Gastroesophageal sphincter (tissue), 4 donors: ENCODE results near the gene FHIT. TPM values are rescaled to one million over a fixed set of nuclear protein-coding genes. Genes with fewer than 3 reads are reported as not detected.

ENCODE experiments used
- ATAC-seq: fragments of 150-250 bp; one replicate; pipeline ENCODE4 v1.9.1; 2016; ENCODE audit warnings: mild to moderate bottlenecking, moderate library complexity
- H3K27ac ChIP-seq, 4 donors: fragments of 200-600 bp; sonication (generic) in 3 of 4; 1 replicate in 3 of 4; 2 replicates in 1 of 4; pipeline ENCODE4 v1.5.1; 2016 to 2019
- H3K27me3 ChIP-seq: fragments of 200-600 bp; sonication (generic); one replicate; pipeline ENCODE4 v1.5.1; 2019
- H3K36me3 ChIP-seq, 2 donors: fragments of 200-600 bp; sonication (generic); one replicate each; pipeline ENCODE4 v1.5.1; 2019; ENCODE audit warnings: control low read depth in 1 of 2
- H3K4me1 ChIP-seq, 3 donors: fragments of 200-600 bp; sonication (generic); 1 replicate in 2 of 3; 2 replicates in 1 of 3; pipeline ENCODE4 v1.5.1; 2016 to 2019; ENCODE audit warnings: control low read depth in 2 of 3
- H3K4me3 ChIP-seq, 2 donors: fragments of 200-600 bp; sonication (generic); one replicate each; pipeline ENCODE4 v1.5.1; 2019; ENCODE audit warnings: mild to moderate bottlenecking in 1 of 2, moderate library complexity in 1 of 2
- H3K9me3 ChIP-seq, 3 donors: fragments of 200-600 bp; sonication (generic); one replicate each; pipeline ENCODE4 v1.5.1; 2017 to 2019; ENCODE audit warnings: control low read depth in 2 of 3
- EP300 ChIP-seq: sonication (generic); formaldehyde crosslinking; IDR thresholded peaks from one replicate; pipeline ENCODE4 v1.6.1; 2017; ENCODE audit warnings: antibody characterized with exemption, mild to moderate bottlenecking
- POLR2A ChIP-seq, 2 donors: fragments of 450-650 bp; IDR thresholded peaks; one replicate each; pipeline ENCODE4 v1.6.1; 2017; ENCODE audit warnings: antibody characterized with exemption in 2 of 2, mild to moderate bottlenecking in 2 of 2, moderate library complexity in 1 of 2
- POLR2AphosphoS5 ChIP-seq: sonication (generic); formaldehyde crosslinking; IDR thresholded peaks from one replicate; pipeline ENCODE4 v1.6.1; 2017; ENCODE audit warnings: antibody characterized with exemption
- WGBS, 2 donors: methylation state at CpG; one replicate each; pipeline ENCODE4 v1.1.5; 2018; ENCODE audit warnings: low coverage in 1 of 2; 5-methylcytosine and 5-hydroxymethylcytosine counted together
- total RNA-seq, 4 donors: library from RNA; depleted of rRNA; stranded (reverse); fragments of >200 nt; gene quantifications; one replicate each; pipeline ENCODE4 v1.1.0, GENCODE V29; 2016
- TF ChIP-seq, protein P1 (sequence below), 4 experiments: fragments of 200-600 bp in 2 of 4; fragments of 450-650 bp in 2 of 4; sonication (generic) in 1 of 4; IDR thresholded peaks; one replicate each; pipeline ENCODE4 v1.5.1; 2017 to 2019; ENCODE audit warnings: antibody characterized with exemption in 4 of 4, mild to moderate bottlenecking in 2 of 4, moderate library complexity in 2 of 4

FHIT gene
- total RNA-seq, 4 donors from 2014 or later = 1.4 to 7.3 (median 3.9) TPM

DNA sequence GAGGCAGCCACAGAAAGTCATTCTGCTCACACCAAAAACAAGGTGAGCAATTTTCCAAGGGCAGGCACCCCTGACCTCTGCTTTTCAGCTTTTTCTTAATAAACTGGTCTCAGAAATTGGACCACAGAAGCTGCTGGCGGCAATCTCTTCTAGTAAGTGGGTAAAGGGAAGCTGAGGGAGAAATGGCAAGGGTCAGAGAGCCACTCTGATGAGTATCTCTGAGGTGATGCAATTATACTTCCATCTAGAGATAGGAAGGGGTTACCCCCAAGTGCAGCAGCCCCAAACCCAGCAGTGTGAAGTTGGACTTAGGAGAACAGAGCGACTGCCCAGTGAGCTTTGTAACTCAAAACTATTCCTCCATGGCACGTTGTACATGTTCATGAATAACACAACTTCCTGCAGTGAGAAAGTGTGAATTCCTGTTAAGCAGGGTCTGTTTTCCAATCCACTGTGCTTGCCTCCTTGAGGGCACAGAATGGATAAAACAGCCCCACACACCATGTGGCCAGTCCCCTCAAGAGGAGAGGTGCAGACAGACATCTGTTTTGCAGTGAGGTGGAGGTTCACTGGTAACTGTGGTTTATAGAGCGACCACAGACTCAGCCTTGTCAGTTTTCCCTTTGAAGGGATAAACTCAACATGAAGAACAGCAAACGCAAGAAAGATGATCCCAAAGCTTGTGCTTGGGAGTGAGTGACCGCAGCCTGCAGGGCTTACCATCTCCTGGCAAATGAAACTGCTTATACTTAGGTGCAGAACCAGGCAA is 1518.0 kb downstream of the FHIT start:
- no peaks in the 10 kb centered on the region for H3K27me3 ChIP-seq
- ATAC-seq = no peak
- H3K4me1 ChIP-seq = no peaks in the 10 kb centered on the region
- no peaks in the 10 kb centered on the region for H3K9me3 ChIP-seq
- WGBS, 2 donors = 86 to 96% methylated on average over 4 to 6 of the region's 6 CpGs
- H3K36me3 ChIP-seq = no peaks in the 10 kb centered on the region
- H3K4me3 ChIP-seq = no peak overlapping the region
- no peak for TF ChIP-seq POLR2AphosphoS5
- TF ChIP-seq, protein P1, sequence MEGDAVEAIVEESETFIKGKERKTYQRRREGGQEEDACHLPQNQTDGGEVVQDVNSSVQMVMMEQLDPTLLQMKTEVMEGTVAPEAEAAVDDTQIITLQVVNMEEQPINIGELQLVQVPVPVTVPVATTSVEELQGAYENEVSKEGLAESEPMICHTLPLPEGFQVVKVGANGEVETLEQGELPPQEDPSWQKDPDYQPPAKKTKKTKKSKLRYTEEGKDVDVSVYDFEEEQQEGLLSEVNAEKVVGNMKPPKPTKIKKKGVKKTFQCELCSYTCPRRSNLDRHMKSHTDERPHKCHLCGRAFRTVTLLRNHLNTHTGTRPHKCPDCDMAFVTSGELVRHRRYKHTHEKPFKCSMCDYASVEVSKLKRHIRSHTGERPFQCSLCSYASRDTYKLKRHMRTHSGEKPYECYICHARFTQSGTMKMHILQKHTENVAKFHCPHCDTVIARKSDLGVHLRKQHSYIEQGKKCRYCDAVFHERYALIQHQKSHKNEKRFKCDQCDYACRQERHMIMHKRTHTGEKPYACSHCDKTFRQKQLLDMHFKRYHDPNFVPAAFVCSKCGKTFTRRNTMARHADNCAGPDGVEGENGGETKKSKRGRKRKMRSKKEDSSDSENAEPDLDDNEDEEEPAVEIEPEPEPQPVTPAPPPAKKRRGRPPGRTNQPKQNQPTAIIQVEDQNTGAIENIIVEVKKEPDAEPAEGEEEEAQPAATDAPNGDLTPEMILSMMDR (IDR thresholded peaks at IDR 0.05) = no peak
- no peak for TF ChIP-seq EP300
- no peak for TF ChIP-seq POLR2A (IDR thresholded peaks at IDR 0.05)
- H3K27ac ChIP-seq = no peak overlapping the region

DNA sequence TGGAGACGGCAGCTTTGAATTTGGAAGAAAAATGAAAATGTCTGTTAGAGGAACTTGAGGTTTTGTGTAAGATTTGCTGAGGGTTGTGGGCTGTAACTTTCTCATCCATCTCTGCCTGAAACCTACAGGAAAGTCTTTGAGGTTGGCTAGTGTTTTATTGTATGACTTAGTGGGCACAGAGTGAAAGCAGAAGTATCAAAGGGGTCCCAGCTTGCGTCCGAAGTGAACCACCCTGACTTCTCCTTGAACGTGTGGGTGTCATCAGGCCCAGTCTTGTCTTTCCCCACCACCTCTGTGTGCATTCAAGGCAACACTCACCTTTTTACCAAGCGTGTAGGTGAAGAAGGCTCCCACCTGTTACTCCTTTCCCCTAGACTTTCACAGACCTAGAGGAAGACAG is 1519.3 kb downstream of the FHIT start:
- ATAC-seq = no peak
- 88% methylated on average over 1 to 5 of the region's 5 CpGs for WGBS, 2 donors
- Histone ChIP-seq H3K9me3 (no peaks in the 10 kb centered on the region), H3K4me3 (no peak overlapping the region), H3K27ac (no peak overlapping the region), H3K27me3 (no peaks in the 10 kb centered on the region), H3K4me1 (no peaks in the 10 kb centered on the region), H3K36me3 (no peaks in the 10 kb centered on the region)
- TF ChIP-seq EP300 = no peak
- TF ChIP-seq POLR2AphosphoS5 = no peak
- TF ChIP-seq, protein P1 (IDR thresholded peaks at IDR 0.05) = no peak
- no peak for TF ChIP-seq POLR2A (IDR thresholded peaks at IDR 0.05)

DNA sequence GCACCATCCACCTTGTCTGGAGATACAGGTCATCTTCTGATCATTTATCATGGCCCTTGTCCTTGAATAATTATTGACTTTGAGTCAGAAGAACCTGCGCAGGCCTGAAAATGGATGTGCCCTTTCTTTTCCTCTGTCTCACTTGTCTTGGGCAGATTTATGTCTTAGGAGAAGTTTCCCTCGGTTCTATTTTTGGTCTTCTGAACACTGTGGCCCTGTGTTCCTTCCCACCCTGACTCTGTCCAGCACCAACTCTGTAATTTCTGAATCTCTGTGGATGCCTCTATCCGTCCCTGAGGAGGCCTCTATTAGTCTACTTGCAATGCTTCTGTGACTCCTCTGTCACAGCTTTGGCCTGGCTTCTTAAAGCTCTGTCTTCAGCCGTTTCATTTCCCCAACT is 1520.7 kb downstream of the FHIT start:
- H3K4me1 ChIP-seq = no peaks in the 10 kb centered on the region
- no peak for TF ChIP-seq POLR2AphosphoS5
- no peak for TF ChIP-seq POLR2A (IDR thresholded peaks at IDR 0.05)
- no peak for TF ChIP-seq EP300
- TF ChIP-seq, protein P1 (IDR thresholded peaks at IDR 0.05) = no peak
- no peak for ATAC-seq
- no peaks in the 10 kb centered on the region for H3K36me3 ChIP-seq
- no peak overlapping the region for H3K27ac ChIP-seq
- H3K9me3 ChIP-seq = no peaks in the 10 kb centered on the region
- H3K4me3 ChIP-seq = no peak overlapping the region
- 72% methylated on average over 4 of the region's 4 CpGs; no CpG with 5 or more reads in 1 of the 2 donors for WGBS, 2 donors
- no peaks in the 10 kb centered on the region for H3K27me3 ChIP-seq

DNA sequence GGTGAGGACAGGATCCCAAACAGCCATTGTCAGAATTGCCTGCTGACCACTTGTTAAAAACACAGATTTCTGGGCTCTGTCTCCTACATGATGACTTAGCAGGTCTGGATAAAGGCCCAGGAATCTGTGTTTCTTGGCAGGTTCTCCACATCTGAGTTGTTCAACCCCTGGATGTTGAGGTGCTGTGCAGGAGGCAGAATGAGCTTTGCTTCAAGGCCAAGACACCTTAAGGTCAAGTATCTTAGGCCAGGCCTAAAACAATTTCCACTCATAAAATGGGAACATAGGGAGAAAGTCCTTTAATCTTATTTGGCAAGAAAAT is 1522.7 kb downstream of the FHIT start:
- H3K4me1 ChIP-seq = no peaks in the 10 kb centered on the region

More for the DNA sequence above, 1522.7 kb downstream of the FHIT start:
- TF ChIP-seq EP300 (no peak), POLR2A (IDR thresholded peaks at IDR 0.05) (no peak), POLR2AphosphoS5 (no peak)
- TF ChIP-seq, protein P1 (IDR thresholded peaks at IDR 0.05) = no peak
- Histone ChIP-seq H3K27me3 (no peaks in the 10 kb centered on the region), H3K36me3 (no peaks in the 10 kb centered on the region), H3K27ac (no peak overlapping the region), H3K9me3 (no peaks in the 10 kb centered on the region), H3K4me3 (no peak overlapping the region)
- no peak for ATAC-seq
